SK-N-SH (cell line): ENCODE results near the gene CPLX1.

ENCODE experiments used
- CTCF ChIP-seq: fragments of 200-600 bp; sonication (generic); IDR thresholded peaks from 2 replicates; pipeline ENCODE4 v1.6.1; 2017; ENCODE audit warnings: antibody characterized with exemption, mild to moderate bottlenecking, moderate library complexity
- FOXM1 ChIP-seq: IDR thresholded peaks from 2 replicates; pipeline ENCODE4 v1.4.0; 2012; ENCODE audit warnings: low read depth, mild to moderate bottlenecking
- GABPA ChIP-seq: IDR thresholded peaks from 2 replicates; pipeline ENCODE4 v1.4.0; 2012; ENCODE audit warnings: low read depth, mild to moderate bottlenecking
- PBX3 ChIP-seq: IDR thresholded peaks from 2 replicates; pipeline ENCODE4; 2012
- RCOR1 ChIP-seq: fragments of 150-350 bp; IDR thresholded peaks from 2 replicates; pipeline ENCODE4 v1.6.1; 2017; ENCODE audit warnings: antibody characterized with exemption, low read length
- SIN3A ChIP-seq: IDR thresholded peaks from 2 replicates; pipeline ENCODE4 v1.6.1; 2012; ENCODE audit warnings: low read depth, mild to moderate bottlenecking, low read length, moderate library complexity, borderline replicate concordance
- TCF12 ChIP-seq: IDR thresholded peaks from 2 replicates; pipeline ENCODE4 v1.4.0; 2012

GRCh38 chr4:845836-846251 is 19.9 kb upstream of the CPLX1 start:
- no peak for TF ChIP-seq CTCF
- TF ChIP-seq FOXM1: no peak
- no peak for TF ChIP-seq PBX3
- no peak for TF ChIP-seq RCOR1
- TF ChIP-seq GABPA: no peak
- TF ChIP-seq SIN3A: no peak
- no peak for TF ChIP-seq TCF12
